Endodermal cell (in vitro differentiated cells): ENCODE results near the gene FLRT2. TPM values are rescaled to one million over a fixed set of nuclear protein-coding genes. Genes with fewer than 3 reads are reported as not detected.

Experiments used
- DNase-seq: peaks from one replicate; pipeline ENCODE4 v3.0.0-alpha.2; 2017
- H3K27ac ChIP-seq: 2 replicates; pipeline ENCODE4 v1.5.1; 2013; ENCODE audit warnings: mild to moderate bottlenecking, low read depth, low read length, moderate library complexity
- H3K27me3 ChIP-seq: 2 replicates; pipeline ENCODE4 v1.6.1; 2013; ENCODE audit warnings: mild to moderate bottlenecking, low read length, moderate library complexity; ENCODE audit not compliant: insufficient read depth, control insufficient read depth, poor library complexity, severe bottlenecking
- H3K36me3 ChIP-seq: 2 replicates; pipeline ENCODE4 v1.7.0; 2013; ENCODE audit warnings: mild to moderate bottlenecking, low read length, moderate library complexity; ENCODE audit not compliant: control insufficient read depth, insufficient read depth
- H3K4me1 ChIP-seq: one replicate; pipeline ENCODE4 v1.7.0; 2013; ENCODE audit warnings: low read length; ENCODE audit not compliant: control insufficient read depth, insufficient read depth
- H3K4me3 ChIP-seq: 2 replicates; pipeline ENCODE4 v1.5.1; 2013; ENCODE audit warnings: mild to moderate bottlenecking, low read length, moderate library complexity
- H3K9ac ChIP-seq: 2 replicates; pipeline ENCODE4 v1.6.1; 2013; ENCODE audit warnings: mild to moderate bottlenecking, low read length, moderate library complexity; ENCODE audit not compliant: poor library complexity, severe bottlenecking; ENCODE audit errors: extremely low read depth
- H3K9me3 ChIP-seq: 2 replicates; pipeline ENCODE4 v1.6.1; 2013; ENCODE audit warnings: mild to moderate bottlenecking, low read length, moderate library complexity; ENCODE audit not compliant: control insufficient read depth
- H3K27ac Mint-ChIP-seq: 2 replicates; pipeline ENCODE4 v1.8.0; 2020; ENCODE audit warnings: mixed read lengths
- H3K27me3 Mint-ChIP-seq: 2 replicates; pipeline ENCODE4 v1.8.0; 2021; ENCODE audit warnings: mild to moderate bottlenecking, mixed read lengths; ENCODE audit not compliant: insufficient read depth
- H3K36me3 Mint-ChIP-seq: 2 replicates; pipeline ENCODE4 v1.8.0; 2020; ENCODE audit warnings: low read depth, mixed read lengths
- H3K4me1 Mint-ChIP-seq: 2 replicates; pipeline ENCODE4 v1.8.0; 2020; ENCODE audit warnings: mixed read lengths
- H3K4me3 Mint-ChIP-seq: 2 replicates; pipeline ENCODE4 v1.8.0; 2020; ENCODE audit warnings: mild to moderate bottlenecking, moderate library complexity, mixed read lengths
- H3K9me3 Mint-ChIP-seq: 2 replicates; pipeline ENCODE4 v1.8.0; 2020; ENCODE audit warnings: mild to moderate bottlenecking, mixed read lengths
- WGBS, 2 experiments: methylation state at CpG; one replicate each; pipeline versions ENCODE4 v1.1.5 to v1.1.7; 2013; ENCODE audit warnings: missing lambda C conversion rate in 2 of 2, mixed read lengths in 1 of 2; ENCODE audit not compliant: insufficient coverage in 1 of 2, insufficient read length in 1 of 2; 5-methylcytosine and 5-hydroxymethylcytosine counted together
- total RNA-seq, 2 donors: library from RNA; stranded (reverse); fragmentation: NEBNext Ultra II Directional in 1 of 2; extraction: Animal tissue kit (Norgen Biotek cat#: 25700) in 1 of 2; gene quantifications; 2 replicates in 1 of 2; 3 replicates in 1 of 2; pipeline ENCODE4 v1.2.1, GENCODE V29; 2021
- TF ChIP-seq, protein P1 (sequence below): fragments of 200-600 bp; sonication (generic); conservative IDR thresholded peaks from 2 replicates; pipeline ENCODE4 v1.5.0; 2021; ENCODE audit warnings: antibody characterized with exemption, mild to moderate bottlenecking

The FLRT2 gene
- total RNA-seq, 2 donors from 2014 or later, result 26.8 to 36.4 TPM

DNA sequence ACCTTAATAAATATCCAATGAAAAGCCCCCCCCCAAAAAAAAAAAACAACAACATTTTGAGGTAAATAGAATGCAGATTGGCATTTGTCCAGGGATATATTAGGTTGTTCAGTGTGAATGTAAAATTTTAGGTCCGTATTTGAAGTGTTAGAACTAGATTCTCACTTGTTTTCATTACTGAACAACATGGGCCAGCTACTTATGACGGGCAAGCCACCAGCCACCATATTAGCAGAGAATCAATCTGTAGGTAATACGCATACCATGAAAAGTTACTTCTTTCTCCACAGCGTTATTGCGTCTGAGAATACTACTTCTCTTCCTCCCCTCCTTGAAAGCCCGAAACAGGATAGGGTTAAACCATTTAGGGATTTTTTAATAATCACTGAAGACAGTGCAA, 5.4 kb downstream of the FLRT2 start:
- Histone ChIP-seq H3K9ac (peak overlapping the region; percentile 12), H3K4me1 (no peaks in the 10 kb centered on the region), H3K36me3 (no peaks in the 10 kb centered on the region), H3K4me3 (peak overlapping the region; percentile 94), H3K27me3 (peaks cover 5% of the 10 kb centered on the region), H3K27ac (no peak overlapping the region), H3K9me3 (no peaks in the 10 kb centered on the region)
- Mint-ChIP-seq H3K27me3 (peaks cover 49% of the 10 kb centered on the region), H3K36me3 (no peaks in the 10 kb centered on the region), H3K9me3 (no peaks in the 10 kb centered on the region), H3K4me3 (peak overlapping the region; percentile 61), H3K27ac (no peak overlapping the region), H3K4me1 (peaks cover 42% of the 10 kb centered on the region)
- WGBS, 2 experiments, result 23 to 33% methylated on average over 5 of the region's 6 CpGs
- TF ChIP-seq, protein P1, sequence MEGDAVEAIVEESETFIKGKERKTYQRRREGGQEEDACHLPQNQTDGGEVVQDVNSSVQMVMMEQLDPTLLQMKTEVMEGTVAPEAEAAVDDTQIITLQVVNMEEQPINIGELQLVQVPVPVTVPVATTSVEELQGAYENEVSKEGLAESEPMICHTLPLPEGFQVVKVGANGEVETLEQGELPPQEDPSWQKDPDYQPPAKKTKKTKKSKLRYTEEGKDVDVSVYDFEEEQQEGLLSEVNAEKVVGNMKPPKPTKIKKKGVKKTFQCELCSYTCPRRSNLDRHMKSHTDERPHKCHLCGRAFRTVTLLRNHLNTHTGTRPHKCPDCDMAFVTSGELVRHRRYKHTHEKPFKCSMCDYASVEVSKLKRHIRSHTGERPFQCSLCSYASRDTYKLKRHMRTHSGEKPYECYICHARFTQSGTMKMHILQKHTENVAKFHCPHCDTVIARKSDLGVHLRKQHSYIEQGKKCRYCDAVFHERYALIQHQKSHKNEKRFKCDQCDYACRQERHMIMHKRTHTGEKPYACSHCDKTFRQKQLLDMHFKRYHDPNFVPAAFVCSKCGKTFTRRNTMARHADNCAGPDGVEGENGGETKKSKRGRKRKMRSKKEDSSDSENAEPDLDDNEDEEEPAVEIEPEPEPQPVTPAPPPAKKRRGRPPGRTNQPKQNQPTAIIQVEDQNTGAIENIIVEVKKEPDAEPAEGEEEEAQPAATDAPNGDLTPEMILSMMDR, result no peak
- no peak for DNase-seq

DNA sequence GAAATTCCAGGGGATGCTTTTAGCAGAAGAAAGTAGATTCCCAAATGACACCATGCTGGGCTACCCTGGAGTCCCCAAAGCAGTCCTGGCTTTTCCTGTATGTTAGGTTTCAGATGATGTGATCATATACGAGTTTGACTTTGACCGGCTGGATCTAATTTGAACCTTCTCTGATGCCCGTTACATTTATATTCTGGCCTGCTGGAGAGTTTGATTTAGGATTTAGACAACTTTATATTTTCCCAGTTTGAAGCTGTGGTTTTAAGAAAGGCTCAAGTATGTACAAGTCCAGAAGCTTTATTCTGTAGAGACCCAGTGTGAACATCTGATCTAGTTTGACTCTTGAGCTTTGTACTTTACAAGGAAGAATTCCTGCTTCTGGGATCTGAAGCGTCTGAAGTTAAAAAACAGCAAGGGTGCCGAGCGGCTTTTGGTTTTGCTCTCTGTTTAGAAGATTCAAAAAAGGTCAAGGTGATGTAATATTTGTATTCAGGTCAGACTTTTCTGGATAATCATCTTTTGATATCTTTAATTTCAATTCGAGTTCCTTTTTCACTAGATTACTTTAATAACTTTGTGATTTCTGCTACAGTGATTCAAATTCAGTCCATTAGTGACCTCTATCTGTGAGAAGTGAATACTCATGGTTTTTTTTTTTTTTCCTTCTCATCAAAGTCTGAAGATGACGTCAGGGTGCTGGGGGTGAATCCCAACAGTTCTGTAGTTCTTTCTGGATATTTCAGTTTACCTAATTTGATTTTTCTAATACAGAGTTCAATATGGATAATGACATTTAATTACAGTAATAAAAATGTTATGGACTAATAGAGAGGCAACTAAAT, 6.3 kb downstream of the FLRT2 start:
- Mint-ChIP-seq H3K4me1 (peaks cover 42% of the 10 kb centered on the region), H3K27me3 (peaks cover 40% of the 10 kb centered on the region), H3K36me3 (no peaks in the 10 kb centered on the region), H3K27ac (no peak overlapping the region), H3K4me3 (peak overlapping the region; percentile 61), H3K9me3 (no peaks in the 10 kb centered on the region)
- Histone ChIP-seq H3K4me3 (peak overlapping the region; percentile 94), H3K27ac (no peak overlapping the region), H3K4me1 (no peaks in the 10 kb centered on the region), H3K9me3 (no peaks in the 10 kb centered on the region), H3K36me3 (peaks cover 5% of the 10 kb centered on the region), H3K27me3 (no peaks in the 10 kb centered on the region), H3K9ac (peak overlapping the region; percentile 18)
- 38 to 48% methylated on average over 3 to 7 of the region's 8 CpGs for WGBS, 2 experiments
- TF ChIP-seq, protein P1, result peak; percentile 67
- peak; percentile 47 for DNase-seq

DNA sequence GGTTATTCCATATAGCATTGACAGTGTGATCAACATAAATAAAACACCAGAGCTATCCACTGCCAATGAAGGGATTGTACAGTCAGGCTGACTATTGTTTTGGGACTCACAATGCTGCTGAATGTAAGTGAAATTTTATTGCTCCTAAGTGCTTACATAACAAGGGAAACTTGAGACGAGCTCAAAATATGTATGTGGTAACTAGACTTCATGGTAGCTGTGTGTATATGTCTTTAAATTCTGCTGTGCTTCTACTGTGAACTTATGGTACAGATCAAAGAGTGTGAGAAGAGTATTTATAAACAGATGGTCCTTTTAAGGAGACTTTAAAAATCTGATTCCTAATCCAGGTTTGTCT, 6.9 kb downstream of the FLRT2 start:
- Histone ChIP-seq H3K27ac (no peak overlapping the region), H3K4me1 (no peaks in the 10 kb centered on the region), H3K9me3 (no peaks in the 10 kb centered on the region), H3K27me3 (no peaks in the 10 kb centered on the region), H3K4me3 (peak overlapping the region; percentile 94), H3K9ac (no peak overlapping the region), H3K36me3 (peaks cover 10% of the 10 kb centered on the region)
- H3K36me3 Mint-ChIP-seq, result peaks cover 2% of the 10 kb centered on the region
- no peaks in the 10 kb centered on the region for H3K9me3 Mint-ChIP-seq
- TF ChIP-seq, protein P1, result no peak
- peaks cover 39% of the 10 kb centered on the region for H3K4me1 Mint-ChIP-seq
- no peak overlapping the region for H3K27ac Mint-ChIP-seq
- H3K4me3 Mint-ChIP-seq, result no peak overlapping the region
- peaks cover 34% of the 10 kb centered on the region for H3K27me3 Mint-ChIP-seq
- WGBS, 2 experiments, result 44 to 76% methylated on average over 1 of the region's 1 CpG
- no peak for DNase-seq
